GM18505 (cell line): Measurements from ENCODE around the gene MIER2.
A peak's percentile ranks its signal among the peaks of the same experiment; 100 is the strongest.
"Not testable (repeated sequence)": the region's sequence is repeated elsewhere in the genome, so short reads cannot be mapped to it uniquely, and the experiment has no call there.

Experiments
- ATAC-seq: cut with Tn5 transposase; IDR thresholded peaks from one replicate; pipeline ENCODE4 v1.9.1; 2021; ENCODE audit not compliant: unreplicated experiment
- POLR2A ChIP-seq: IDR thresholded peaks from 4 replicates; pipeline ENCODE4 v1.6.1; 2011; ENCODE audit warnings: borderline replicate concordance; ENCODE audit not compliant: insufficient read depth, insufficient read length; ENCODE audit errors: extremely low read depth

The MIER2 gene

GRCh38 chr19:383922-384798 lies 39.6 kb upstream of the MIER2 start:
- no peak for ATAC-seq
- no peak for TF ChIP-seq POLR2A

- no peak for TF ChIP-seq POLR2A
- peak; percentile 17 for ATAC-seq
Observed at GRCh38 chr19:383040-383439, 38.4 kb upstream of the MIER2 start.

GRCh38 chr19:382578-382977 lies 38.0 kb upstream of the MIER2 start:
- peak; percentile 58 for ATAC-seq

- ATAC-seq, result not testable (repeated sequence)
Observed at GRCh38 chr19:381901-382300, 37.3 kb upstream of the MIER2 start.

DNA sequence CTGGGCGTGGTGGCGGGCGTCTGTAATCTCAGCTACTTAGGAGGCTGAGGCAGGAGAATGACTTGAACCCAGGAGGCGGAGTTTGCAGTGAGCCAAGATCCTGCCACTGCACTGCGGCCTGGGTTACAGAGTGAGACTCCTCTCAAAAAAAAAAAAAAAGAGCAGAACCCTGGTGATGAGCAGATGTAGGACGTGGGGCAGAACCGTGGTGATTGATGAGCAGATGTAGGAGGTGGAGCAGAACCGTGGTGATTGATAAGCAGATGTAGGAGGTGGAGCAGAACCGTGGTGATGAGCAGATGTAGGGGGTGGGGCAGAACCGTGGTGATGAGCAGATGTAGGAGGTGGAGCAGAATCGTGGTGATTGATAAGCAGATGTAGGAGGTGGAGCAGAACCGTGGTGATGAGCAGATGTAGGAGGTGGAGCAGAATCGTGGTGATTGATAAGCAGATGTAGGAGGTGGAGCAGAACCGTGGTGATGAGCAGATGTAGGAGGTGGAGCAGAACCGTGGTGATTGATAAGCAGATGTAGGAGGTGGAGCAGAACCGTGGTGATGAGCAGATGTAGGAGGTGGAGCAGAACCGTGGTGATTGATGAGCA lies 36.1 kb upstream of the MIER2 start:
- ATAC-seq, result not testable (repeated sequence)

- no peak for TF ChIP-seq POLR2A
- no peak for ATAC-seq
Observed at GRCh38 chr19:379796-380195, 35.2 kb upstream of the MIER2 start.

- TF ChIP-seq POLR2A, result no peak
- ATAC-seq, result no peak
Observed at GRCh38 chr19:378706-379105, 34.1 kb upstream of the MIER2 start.

DNA sequence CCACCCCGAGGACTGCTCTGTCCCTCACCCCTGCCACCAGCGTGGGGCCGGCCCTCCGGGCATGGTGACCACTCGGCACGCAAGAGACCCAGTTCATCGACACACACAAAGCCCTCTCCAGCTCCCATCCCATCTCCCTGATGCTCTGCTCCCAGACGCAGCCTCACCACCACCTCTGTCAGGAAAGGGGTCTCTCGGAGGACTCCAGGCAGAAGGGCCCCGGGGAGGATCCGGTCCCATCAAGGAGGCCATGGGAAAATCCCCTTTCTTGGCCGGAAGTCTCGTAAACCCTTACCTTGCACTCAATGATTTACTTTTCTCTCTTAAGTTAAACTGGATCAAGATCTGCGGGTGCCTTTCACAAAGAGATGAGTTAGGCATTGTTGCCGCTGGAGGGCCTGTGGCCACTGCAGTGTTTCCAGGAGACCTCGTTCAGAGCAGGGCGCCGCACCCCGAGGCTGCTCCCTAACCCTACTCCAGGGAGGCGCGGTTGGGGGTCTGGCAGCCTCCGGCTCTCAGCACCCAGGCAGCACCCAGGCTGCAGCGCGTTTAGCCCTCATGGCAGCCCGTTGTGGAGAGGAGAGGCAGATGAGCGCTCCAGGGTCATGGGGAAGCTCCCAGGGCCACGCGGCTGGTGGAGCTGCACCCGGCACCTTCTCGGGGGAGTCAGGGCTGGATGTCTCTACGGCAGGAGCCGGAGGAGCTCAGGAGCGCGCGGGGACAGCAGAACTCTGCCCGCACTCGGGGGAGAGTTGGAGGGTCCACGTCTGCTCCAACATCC lies 33.4 kb upstream of the MIER2 start:
- TF ChIP-seq POLR2A, result no peak
- ATAC-seq, result no peak

DNA sequence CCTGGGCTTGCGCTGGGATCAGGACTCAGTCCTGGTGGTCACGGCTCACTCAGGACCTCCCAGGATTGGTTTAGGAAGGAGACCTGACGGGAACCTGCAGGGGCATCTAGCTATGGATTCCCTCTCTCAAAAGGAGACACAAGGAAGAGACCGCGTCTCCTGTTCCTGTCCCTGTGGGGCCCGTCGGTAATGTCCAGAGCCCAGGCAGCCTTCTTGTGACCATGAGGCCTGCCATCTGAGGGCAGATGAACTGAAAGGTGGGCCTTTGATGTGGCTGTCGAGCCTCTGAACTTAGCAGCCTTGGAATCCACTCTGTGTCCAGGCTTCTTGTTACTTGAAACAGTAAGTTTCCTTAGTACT lies 31.5 kb upstream of the MIER2 start:
- ATAC-seq, result no peak
- no peak for TF ChIP-seq POLR2A

DNA sequence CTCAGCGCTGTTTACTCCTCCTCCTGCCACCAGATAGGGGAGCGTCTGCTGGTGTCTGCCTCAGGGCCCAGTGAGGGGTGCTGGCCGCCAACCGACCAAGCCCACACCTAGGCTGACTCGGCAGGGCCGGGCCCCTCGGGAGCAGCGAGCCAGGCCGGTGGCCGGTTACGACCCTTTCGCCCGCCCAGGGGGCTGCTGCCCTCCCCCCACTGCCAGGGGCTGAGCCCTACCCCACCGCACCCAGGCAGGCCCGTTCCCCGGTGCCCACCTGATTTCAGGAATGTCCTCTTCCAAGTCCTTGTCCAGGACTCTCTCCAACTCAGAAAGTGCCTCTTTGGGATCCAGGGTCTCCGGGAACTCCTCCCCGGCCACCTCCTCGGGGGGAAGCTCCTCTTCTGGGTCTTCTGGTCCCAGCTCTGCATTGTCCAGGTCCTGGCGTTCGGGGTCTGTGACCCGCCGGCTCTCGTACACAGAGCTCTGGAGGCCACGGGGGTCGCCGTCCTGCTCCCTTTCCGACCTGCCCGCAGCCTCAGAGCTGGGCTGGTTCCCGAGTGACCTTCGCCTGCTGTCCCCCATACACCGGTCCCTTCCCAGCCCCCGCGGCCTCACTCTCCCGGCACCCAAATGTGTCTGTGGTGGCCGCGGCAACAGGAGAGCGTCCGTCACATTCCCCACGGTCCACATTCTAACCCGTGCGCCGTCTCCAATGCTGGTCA lies 31.0 kb upstream of the MIER2 start:
- ATAC-seq, result no peak
- TF ChIP-seq POLR2A, result no peak

GRCh38 chr19:374886-375235 lies 30.3 kb upstream of the MIER2 start:
- no peak for TF ChIP-seq POLR2A
- no peak for ATAC-seq

- no peak for ATAC-seq
- no peak for TF ChIP-seq POLR2A
Observed at GRCh38 chr19:374183-374885, 29.7 kb upstream of the MIER2 start.
